GM12878 (cell line): ENCODE measurements around the gene TTC23. TPM values are rescaled to one million over a fixed set of nuclear protein-coding genes. Genes with fewer than 3 reads are reported as not detected.

Source experiments
- ATAC-seq: fragments of 200-7000 bp; cut with Tn5 transposase; 3 replicates; pipeline ENCODE4 v1.9.1; 2020; ENCODE audit warnings: mild to moderate bottlenecking, moderate library complexity
- BruUV-seq: library from RNA; stranded (reverse); fragments of 400-500 nt; replicated peaks from 2 replicates; lab custom pipeline; 2021; lab: Mats Ljungman, UMichigan
- CTCF ChIA-PET: fragments of 300-600 bp; sonication (Branson Sonifier 250); formaldehyde crosslinking; extraction: SDS; loops from one replicate; lab custom pipeline; 2021; ENCODE audit warnings: inconsistent platforms; lab: Yijun Ruan, JAX
- POLR2A ChIA-PET: fragments of 350-600 bp; formaldehyde crosslinking; extraction: SDS; loops from one replicate; lab custom pipeline; 2021; ENCODE audit warnings: inconsistent platforms; lab: Charles Lee
- RAD21 ChIA-PET: fragments of 300-600 bp; sonication (Branson Sonifier 250); formaldehyde crosslinking; loops from one replicate; lab custom pipeline; 2023; ENCODE audit warnings: antibody characterized with exemption; ENCODE audit not compliant: unreplicated experiment; lab: Charles Lee
- SMC1A ChIA-PET: fragments of 300-600 bp; sonication (Branson Sonifier 250); formaldehyde crosslinking; loops from one replicate; lab custom pipeline; 2023; ENCODE audit not compliant: unreplicated experiment, uncharacterized antibody; lab: Charles Lee
- DNase-seq: peaks from one replicate; pipeline ENCODE4 v3.0.0-alpha.2; 2011; ENCODE audit warnings: low read depth, low spot score
- FAIRE-seq: peaks from 3 replicates; lab custom pipeline; 2011; peaks lifted over from hg19 to GRCh38; lab: Jason Lieb, UNC
- H2AFZ ChIP-seq: 2 replicates; pipeline ENCODE4 v1.6.0; 2011; ENCODE audit warnings: low read depth, low read length, control low read depth; ENCODE audit not compliant: control insufficient read depth
- H3K27ac ChIP-seq: 2 replicates; pipeline ENCODE4 v1.5.1; 2011; ENCODE audit warnings: control low read depth; ENCODE audit not compliant: control insufficient read depth, insufficient read depth
- H3K27me3 ChIP-seq, 2 experiments: replicated peaks in 1 of 2; 2 replicates each; pipeline versions ENCODE4 v1.6.0 to v1.6.1; 2011; ENCODE audit warnings: low read length in 1 of 2; ENCODE audit not compliant: control insufficient read depth in 2 of 2, insufficient read depth in 2 of 2
- H3K36me3 ChIP-seq, 2 experiments: 2 replicates each; pipeline ENCODE4 v1.5.1; 2011; ENCODE audit warnings: low read length in 1 of 2; ENCODE audit not compliant: control insufficient read depth in 2 of 2, insufficient read depth in 2 of 2
- H3K4me1 ChIP-seq: 2 replicates; pipeline ENCODE4 v1.6.1; 2011; ENCODE audit warnings: mild to moderate bottlenecking, low read length, moderate library complexity, mixed read lengths; ENCODE audit not compliant: control insufficient read depth, insufficient read depth
- H3K4me2 ChIP-seq: 2 replicates; pipeline ENCODE4 v1.6.0; 2011; ENCODE audit warnings: control low read depth; ENCODE audit not compliant: control insufficient read depth, insufficient read depth
- H3K4me3 ChIP-seq: fragments of 200-600 bp; sonication (generic); 2 replicates; pipeline ENCODE4 v1.5.1; 2016
- H3K79me2 ChIP-seq: 2 replicates; pipeline ENCODE4 v1.6.0; 2011; ENCODE audit warnings: low read length; ENCODE audit not compliant: control insufficient read depth, insufficient read depth
- H3K9ac ChIP-seq: 2 replicates; pipeline ENCODE4 v1.8.0; 2011; ENCODE audit warnings: low read length, control low read depth, mixed read lengths; ENCODE audit not compliant: control insufficient read depth, insufficient read depth
- H3K9me3 ChIP-seq: replicated peaks from 3 replicates; pipeline ENCODE4 v1.5.1; 2011; ENCODE audit warnings: mild to moderate bottlenecking, low read length; ENCODE audit not compliant: control insufficient read depth, insufficient read depth
- H4K20me1 ChIP-seq: 2 replicates; pipeline ENCODE4 v1.6.0; 2011; ENCODE audit not compliant: control insufficient read depth, insufficient read depth
- ESRRA ChIP-seq: IDR thresholded peaks from 2 replicates; pipeline ENCODE4 v1.6.1; 2012; ENCODE audit warnings: mild to moderate bottlenecking, low read length, improper control_type of control experiment
- HCFC1 ChIP-seq: fragments of 150-350 bp; IDR thresholded peaks from 2 replicates; pipeline ENCODE4 v1.6.1; 2014; ENCODE audit warnings: low read length
- JUNB ChIP-seq: IDR thresholded peaks from 2 replicates; pipeline ENCODE4 v1.6.1; 2016; ENCODE audit warnings: antibody characterized with exemption, mild to moderate bottlenecking
- JUND ChIP-seq: IDR thresholded peaks from 2 replicates; pipeline ENCODE4 v1.6.1; 2012; ENCODE audit warnings: low read depth, mild to moderate bottlenecking, low read length, improper control_type of control experiment, moderate library complexity
- KAT2A ChIP-seq: conservative IDR thresholded peaks from 2 replicates; pipeline ENCODE4 v1.6.1; 2011; ENCODE audit warnings: low read depth, low read length; ENCODE audit not compliant: control insufficient read depth
- KLF5 ChIP-seq: fragments of 450-650 bp; IDR thresholded peaks from 2 replicates; pipeline ENCODE4 v1.6.1; 2014; ENCODE audit warnings: mild to moderate bottlenecking; ENCODE audit not compliant: partially characterized antibody
- LARP7 ChIP-seq: fragments of 450-650 bp; IDR thresholded peaks from 2 replicates; pipeline ENCODE4 v1.6.1; 2017; ENCODE audit warnings: mild to moderate bottlenecking
- MEF2B ChIP-seq: fragments of 450-650 bp; IDR thresholded peaks from 2 replicates; pipeline ENCODE4 v1.6.1; 2018; ENCODE audit warnings: mild to moderate bottlenecking, moderate library complexity; ENCODE audit not compliant: partially characterized antibody, poor library complexity, severe bottlenecking
- MYC ChIP-seq: IDR thresholded peaks from 2 replicates; pipeline ENCODE4 v1.6.1; 2011; ENCODE audit warnings: mild to moderate bottlenecking, low read length, moderate library complexity, inconsistent platforms; ENCODE audit not compliant: insufficient read depth, insufficient replicate concordance, insufficient read length, severe bottlenecking
- POLR2AphosphoS5 ChIP-seq: IDR thresholded peaks from 2 replicates; pipeline ENCODE4 v1.6.1; 2011; ENCODE audit warnings: mild to moderate bottlenecking, low read length, inconsistent platforms
- RELB ChIP-seq: fragments of 450-650 bp; IDR thresholded peaks from 2 replicates; pipeline ENCODE4 v1.6.1; 2017; ENCODE audit warnings: low read depth, mild to moderate bottlenecking, moderate library complexity
- SPI1 ChIP-seq: IDR thresholded peaks from 2 replicates; pipeline ENCODE4 v1.6.1; 2011; ENCODE audit warnings: low read depth, mild to moderate bottlenecking, low read length, moderate library complexity, borderline replicate concordance; ENCODE audit not compliant: insufficient read depth
- SREBF1 ChIP-seq: IDR thresholded peaks from 2 replicates; pipeline ENCODE4 v1.6.1; 2012; ENCODE audit warnings: mild to moderate bottlenecking, low read length
- WGBS: methylation state at CpG from one replicate; pipeline ENCODE4 v1.1.6; 2016; ENCODE audit warnings: low lambda C conversion rate; ENCODE audit not compliant: insufficient replicate concordance, insufficient coverage; ENCODE audit errors: missing lambda C conversion rate; 5-methylcytosine and 5-hydroxymethylcytosine counted together
- in situ Hi-C: fragments of 300-500 bp; cut with MboI; formaldehyde crosslinking; loops from 9 replicates; pipeline ENCODE4 v1.14.3; 2018; ENCODE audit warnings: mixed read lengths
- intact Hi-C: fragments of 100-400 bp; cut with micrococcal nuclease; formaldehyde crosslinking; loops from one replicate; pipeline ENCODE4 v1.14.2; 2022; ENCODE audit not compliant: unreplicated experiment
- polyA plus RNA-seq, 11 experiments: library from polyadenylated mRNA; depleted of rRNA in 4 of 11; unstranded in 6 of 11; stranded (reverse) in 5 of 11; fragments of >200 nt; fragmentation: Nextera tagmentation in 4 of 11; fragmentation: Illumina TruSeq in 1 of 11; extraction: Ambion mirVana in 4 of 11; extraction: Trizol in 1 of 11; gene quantifications; 1 replicate in 1 of 11; 2 replicates in 10 of 11; pipeline versions ENCODE4 v1.2.1 to v1.2.3, GENCODE V29; 2011 to 2016; ENCODE audit warnings: inconsistent platforms in 2 of 11, missing spikeins in 2 of 11, low read depth in 1 of 11
- total RNA-seq, 4 experiments: library from RNA; depleted of rRNA in 3 of 4; stranded (reverse); fragments of >200 nt in 3 of 4; fragmentation: Illumina TruSeq in 1 of 4; extraction: Trizol in 1 of 4; gene quantifications; 2 replicates each; pipeline versions ENCODE4 v1.2.1 to v1.2.3, GENCODE V29; 2013 to 2021
- TF ChIP-seq, protein P1 (sequence below), 3 experiments: IDR thresholded peaks in 2 of 3; conservative IDR thresholded peaks in 1 of 3; 2 replicates each; pipeline ENCODE4 v1.5.1; 2011; ENCODE audit warnings: low read depth in 3 of 3, low read length in 3 of 3, mild to moderate bottlenecking in 3 of 3, control low read depth in 2 of 3, moderate library complexity in 2 of 3, inconsistent platforms in 1 of 3, mixed read lengths in 1 of 3; ENCODE audit not compliant: control insufficient read depth in 2 of 3, insufficient read depth in 1 of 3; ENCODE audit errors: extremely low read depth in 1 of 3
- TF ChIP-seq, protein P2 (sequence below): fragments of 450-650 bp; IDR thresholded peaks from 2 replicates; pipeline ENCODE4 v1.6.1; 2017; ENCODE audit warnings: mild to moderate bottlenecking
- TF ChIP-seq, protein P3 (sequence below): IDR thresholded peaks from 2 replicates; pipeline ENCODE4 v1.6.1; 2012; ENCODE audit warnings: low read length, inconsistent platforms

The TTC23 gene
- total and polyA plus RNA-seq, 10 of the 15 experiments (the other 5 are each of a cell fraction or from before 2014, with no cell fraction given) = 1.2 to 9.0 (median 6.5) TPM

DNA sequence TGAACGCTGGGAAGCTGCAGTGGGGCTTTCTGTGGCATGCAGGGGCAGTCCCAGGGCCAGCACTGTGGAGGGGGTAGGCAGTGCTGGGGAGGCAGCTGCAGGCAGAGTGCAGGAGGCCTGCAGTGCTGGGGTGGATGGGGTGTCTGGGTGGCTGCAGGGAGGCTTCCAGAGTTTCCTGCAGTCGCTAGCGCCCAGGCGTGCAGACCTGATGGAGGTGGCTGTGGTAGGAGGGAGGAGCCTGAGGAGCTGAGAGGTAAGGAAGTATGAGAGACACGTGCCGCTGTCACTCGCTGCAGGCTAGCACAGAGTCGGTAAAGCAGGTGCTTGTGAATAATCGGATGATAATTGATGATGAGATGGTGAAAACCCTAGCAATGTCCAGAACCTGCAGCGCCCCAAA, 128.2 kb downstream of the TTC23 start:
- WGBS = 60% methylated on average over 10 of the region's 10 CpGs
- ATAC-seq (no peak), FAIRE-seq (no peak), DNase-seq (no peak)
- TF ChIP-seq LARP7 (no peak), KLF5 (no peak), KAT2A (no peak), JUND (no peak), POLR2AphosphoS5 (no peak), HCFC1 (no peak), MEF2B (no peak), ESRRA (no peak), JUNB (no peak), SPI1 (no peak), MYC (no peak), RELB (no peak), SREBF1 (no peak)
- TF ChIP-seq, protein P1, sequence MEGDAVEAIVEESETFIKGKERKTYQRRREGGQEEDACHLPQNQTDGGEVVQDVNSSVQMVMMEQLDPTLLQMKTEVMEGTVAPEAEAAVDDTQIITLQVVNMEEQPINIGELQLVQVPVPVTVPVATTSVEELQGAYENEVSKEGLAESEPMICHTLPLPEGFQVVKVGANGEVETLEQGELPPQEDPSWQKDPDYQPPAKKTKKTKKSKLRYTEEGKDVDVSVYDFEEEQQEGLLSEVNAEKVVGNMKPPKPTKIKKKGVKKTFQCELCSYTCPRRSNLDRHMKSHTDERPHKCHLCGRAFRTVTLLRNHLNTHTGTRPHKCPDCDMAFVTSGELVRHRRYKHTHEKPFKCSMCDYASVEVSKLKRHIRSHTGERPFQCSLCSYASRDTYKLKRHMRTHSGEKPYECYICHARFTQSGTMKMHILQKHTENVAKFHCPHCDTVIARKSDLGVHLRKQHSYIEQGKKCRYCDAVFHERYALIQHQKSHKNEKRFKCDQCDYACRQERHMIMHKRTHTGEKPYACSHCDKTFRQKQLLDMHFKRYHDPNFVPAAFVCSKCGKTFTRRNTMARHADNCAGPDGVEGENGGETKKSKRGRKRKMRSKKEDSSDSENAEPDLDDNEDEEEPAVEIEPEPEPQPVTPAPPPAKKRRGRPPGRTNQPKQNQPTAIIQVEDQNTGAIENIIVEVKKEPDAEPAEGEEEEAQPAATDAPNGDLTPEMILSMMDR (IDR thresholded peaks at IDR 0.05 in 2 of 3, conservative IDR thresholded peaks at IDR 0.05 in 1 of 3; ENCODE audit: control insufficient read depth in 2 of 3, extremely low read depth in 1 of 3, insufficient read depth in 1 of 3, low read depth in 3 of 3, low read length in 3 of 3) = no peak
- TF ChIP-seq, protein P2, sequence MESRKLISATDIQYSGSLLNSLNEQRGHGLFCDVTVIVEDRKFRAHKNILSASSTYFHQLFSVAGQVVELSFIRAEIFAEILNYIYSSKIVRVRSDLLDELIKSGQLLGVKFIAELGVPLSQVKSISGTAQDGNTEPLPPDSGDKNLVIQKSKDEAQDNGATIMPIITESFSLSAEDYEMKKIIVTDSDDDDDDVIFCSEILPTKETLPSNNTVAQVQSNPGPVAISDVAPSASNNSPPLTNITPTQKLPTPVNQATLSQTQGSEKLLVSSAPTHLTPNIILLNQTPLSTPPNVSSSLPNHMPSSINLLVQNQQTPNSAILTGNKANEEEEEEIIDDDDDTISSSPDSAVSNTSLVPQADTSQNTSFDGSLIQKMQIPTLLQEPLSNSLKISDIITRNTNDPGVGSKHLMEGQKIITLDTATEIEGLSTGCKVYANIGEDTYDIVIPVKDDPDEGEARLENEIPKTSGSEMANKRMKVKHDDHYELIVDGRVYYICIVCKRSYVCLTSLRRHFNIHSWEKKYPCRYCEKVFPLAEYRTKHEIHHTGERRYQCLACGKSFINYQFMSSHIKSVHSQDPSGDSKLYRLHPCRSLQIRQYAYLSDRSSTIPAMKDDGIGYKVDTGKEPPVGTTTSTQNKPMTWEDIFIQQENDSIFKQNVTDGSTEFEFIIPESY = no peak
- TF ChIP-seq, protein P3, sequence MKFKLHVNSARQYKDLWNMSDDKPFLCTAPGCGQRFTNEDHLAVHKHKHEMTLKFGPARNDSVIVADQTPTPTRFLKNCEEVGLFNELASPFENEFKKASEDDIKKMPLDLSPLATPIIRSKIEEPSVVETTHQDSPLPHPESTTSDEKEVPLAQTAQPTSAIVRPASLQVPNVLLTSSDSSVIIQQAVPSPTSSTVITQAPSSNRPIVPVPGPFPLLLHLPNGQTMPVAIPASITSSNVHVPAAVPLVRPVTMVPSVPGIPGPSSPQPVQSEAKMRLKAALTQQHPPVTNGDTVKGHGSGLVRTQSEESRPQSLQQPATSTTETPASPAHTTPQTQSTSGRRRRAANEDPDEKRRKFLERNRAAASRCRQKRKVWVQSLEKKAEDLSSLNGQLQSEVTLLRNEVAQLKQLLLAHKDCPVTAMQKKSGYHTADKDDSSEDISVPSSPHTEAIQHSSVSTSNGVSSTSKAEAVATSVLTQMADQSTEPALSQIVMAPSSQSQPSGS = no peak
- no peaks in the 10 kb centered on the region; a peak in 1 of 4 replicates for H3K27me3 ChIP-seq
- H3K79me2 ChIP-seq = no peaks in the 10 kb centered on the region
- no peak overlapping the region for H2AFZ ChIP-seq
- no peak overlapping the region for H3K4me2 ChIP-seq
- H3K4me1 ChIP-seq = no peaks in the 10 kb centered on the region
- no TSS peak for BruUV-seq
- ChIA-PET CTCF (interaction anchor here (0.6 kb wide), 1 partner anchor 382 kb away, joined by 3 read pairs; no protein-coding TSS in a partner anchor), POLR2A (interaction anchor here (0.6 kb wide), 1 partner anchor 26 kb away, joined by 3 read pairs; no protein-coding TSS in a partner anchor), SMC1A (no interaction called here), RAD21 (no interaction called here)
- no peak overlapping the region for H3K4me3 ChIP-seq
- no peak overlapping the region for H3K27ac ChIP-seq
- no peaks in the 10 kb centered on the region for H3K36me3 ChIP-seq
- in situ Hi-C loops (loop anchor here (25.0 kb wide), 1 partner anchor 616 kb away; the partner anchor contains the start of gene LYSMD4), intact Hi-C loops (no loop called here)
- no peaks in the 10 kb centered on the region for H4K20me1 ChIP-seq
- no peaks in the 10 kb centered on the region for H3K9me3 ChIP-seq
- H3K9ac ChIP-seq = no peak overlapping the region
